OCI-LY1 (cell line): ENCODE measurements around the gene KCNC2.

Source experiments
- CTCF ChIP-seq: fragments of 200-600 bp; sonication (generic), shearing (Covaris generic); IDR thresholded peaks from 2 replicates; pipeline ENCODE4 v1.5.1; 2017; ENCODE audit warnings: mild to moderate bottlenecking, antibody characterized with exemption, low read length, moderate library complexity, mixed read lengths
- EZH2 ChIP-seq: fragments of 200-600 bp; sonication (generic), shearing (Covaris generic); IDR thresholded peaks from 2 replicates; pipeline ENCODE4 v1.8.0; 2017; ENCODE audit warnings: borderline replicate concordance, mixed run types, mild to moderate bottlenecking, antibody characterized with exemption, low read length, moderate library complexity, mixed read lengths

GRCh38 chr12:75086091-75087038 lies 123.3 kb downstream of the KCNC2 start:
- TF ChIP-seq CTCF (no peak), EZH2 (no peak)
